Stimulated activated CD8-positive, alpha-beta memory T cell treated with anti-CD3 and anti-CD28 coated beads, Interleukin-7, amount 100 ng/mL, for 24 hours (primary cell): ENCODE measurements around the gene CXCL16.
A peak's percentile ranks its signal among the peaks of the same experiment; 100 is the strongest.
"Not testable (repeated sequence)": the region's sequence is repeated elsewhere in the genome, so short reads cannot be mapped to it uniquely, and the experiment has no call there.

ENCODE experiments used
- DNase-seq: peaks from one replicate; pipeline ENCODE4 v3.0.0-alpha.2; 2020; ENCODE audit warnings: low read depth

CXCL16 gene

GRCh38 chr17:4721203-4722135 lies 18.3 kb downstream of the CXCL16 start:
- DNase-seq: no peak

DNA sequence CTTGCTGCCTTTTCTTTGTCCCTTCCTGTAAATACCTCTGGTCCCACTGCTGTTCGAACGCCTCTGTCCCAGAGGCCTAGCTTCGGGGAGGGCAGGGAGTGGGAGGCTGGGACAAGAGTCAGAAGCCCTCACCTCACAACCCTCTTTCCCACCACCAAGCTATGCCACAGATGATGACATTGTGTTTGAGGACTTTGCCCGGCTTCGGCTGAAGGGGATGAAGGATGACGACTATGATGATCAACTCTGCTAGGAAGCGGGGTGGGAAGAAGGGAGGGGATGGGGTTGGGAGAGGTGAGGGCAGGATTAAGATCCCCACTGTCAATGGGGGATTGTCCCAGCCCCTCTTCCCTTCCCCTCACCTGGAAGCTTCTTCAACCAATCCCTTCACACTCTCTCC lies 18.9 kb downstream of the CXCL16 start:
- DNase-seq: no peak

- no peak for DNase-seq
These were observed 20.0 kb downstream of the CXCL16 start for GRCh38 chr17:4719684-4720221.

GRCh38 chr17:4719146-4719545 lies 20.6 kb downstream of the CXCL16 start:
- DNase-seq: no peak

DNA sequence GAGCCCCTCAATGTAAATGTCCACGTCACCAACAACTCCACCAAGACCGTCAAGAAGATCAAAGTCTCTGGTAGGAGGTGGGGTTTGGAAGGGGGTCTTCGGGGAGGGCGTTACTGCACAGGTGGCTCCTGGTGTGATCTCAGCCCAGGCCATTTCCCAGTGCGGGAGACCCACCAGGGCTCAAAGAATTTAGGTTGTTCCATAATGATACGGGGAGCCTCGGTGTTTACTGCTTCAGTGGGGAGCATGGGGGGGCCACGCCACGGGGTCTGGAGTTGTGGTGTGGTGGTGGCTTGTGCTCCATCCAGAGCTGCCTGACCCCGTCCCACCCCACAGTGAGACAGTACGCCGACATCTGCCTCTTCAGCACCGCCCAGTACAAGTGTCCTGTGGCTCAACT lies 21.5 kb downstream of the CXCL16 start:
- DNase-seq: no peak

- DNase-seq: no peak
These were observed 21.9 kb downstream of the CXCL16 start for GRCh38 chr17:4717791-4718190.

GRCh38 chr17:4716081-4716480 lies 23.6 kb downstream of the CXCL16 start:
- no peak for DNase-seq

GRCh38 chr17:4715063-4715744 lies 24.5 kb downstream of the CXCL16 start:
- no peak for DNase-seq

GRCh38 chr17:4714340-4715062 lies 25.2 kb downstream of the CXCL16 start:
- DNase-seq: not testable (repeated sequence)

DNA sequence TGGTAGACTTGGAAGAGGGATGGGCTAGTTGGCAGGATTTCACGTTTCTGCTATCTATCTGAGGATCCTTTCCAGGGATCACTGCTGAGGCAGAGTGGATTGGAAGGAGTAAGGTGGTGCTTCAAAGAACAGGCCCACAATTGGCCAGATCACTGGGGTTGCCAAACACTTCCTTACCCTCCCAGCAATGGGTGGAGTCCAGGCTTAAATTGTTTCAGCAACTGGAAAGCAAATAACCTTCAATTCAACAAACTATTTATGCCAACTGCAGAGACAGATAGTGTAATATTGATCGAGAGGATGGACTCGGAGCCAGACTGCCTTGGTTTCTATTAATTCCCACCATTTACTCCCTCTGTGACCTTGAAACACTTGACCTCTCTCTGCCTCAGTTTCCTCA lies 27.2 kb downstream of the CXCL16 start:
- DNase-seq: no peak

DNA sequence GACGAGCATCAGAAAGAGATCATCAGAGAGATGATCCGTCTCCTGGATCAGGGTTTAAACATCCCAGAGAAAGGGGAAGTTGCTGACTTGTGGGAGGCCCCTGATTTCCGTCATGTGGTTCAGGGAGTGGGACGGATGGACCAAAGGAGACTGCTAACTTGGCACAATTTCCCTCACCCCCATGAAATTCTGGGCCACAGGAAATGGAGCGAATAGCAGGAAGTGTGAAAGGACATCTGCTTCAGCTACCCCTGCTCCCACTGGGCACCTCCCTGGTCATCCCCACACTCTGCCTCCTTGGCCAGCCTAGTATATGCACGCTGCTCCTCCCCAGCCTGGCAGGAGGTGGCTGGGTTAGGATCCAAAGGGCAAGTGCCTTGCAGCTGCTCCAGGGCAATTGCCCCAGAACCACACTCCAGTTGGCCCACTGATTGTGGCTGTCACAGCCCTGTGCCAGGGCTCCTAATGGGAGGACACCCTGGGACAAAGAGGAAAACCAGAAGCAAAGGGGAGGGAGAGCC lies 28.0 kb downstream of the CXCL16 start:
- DNase-seq: no peak

DNA sequence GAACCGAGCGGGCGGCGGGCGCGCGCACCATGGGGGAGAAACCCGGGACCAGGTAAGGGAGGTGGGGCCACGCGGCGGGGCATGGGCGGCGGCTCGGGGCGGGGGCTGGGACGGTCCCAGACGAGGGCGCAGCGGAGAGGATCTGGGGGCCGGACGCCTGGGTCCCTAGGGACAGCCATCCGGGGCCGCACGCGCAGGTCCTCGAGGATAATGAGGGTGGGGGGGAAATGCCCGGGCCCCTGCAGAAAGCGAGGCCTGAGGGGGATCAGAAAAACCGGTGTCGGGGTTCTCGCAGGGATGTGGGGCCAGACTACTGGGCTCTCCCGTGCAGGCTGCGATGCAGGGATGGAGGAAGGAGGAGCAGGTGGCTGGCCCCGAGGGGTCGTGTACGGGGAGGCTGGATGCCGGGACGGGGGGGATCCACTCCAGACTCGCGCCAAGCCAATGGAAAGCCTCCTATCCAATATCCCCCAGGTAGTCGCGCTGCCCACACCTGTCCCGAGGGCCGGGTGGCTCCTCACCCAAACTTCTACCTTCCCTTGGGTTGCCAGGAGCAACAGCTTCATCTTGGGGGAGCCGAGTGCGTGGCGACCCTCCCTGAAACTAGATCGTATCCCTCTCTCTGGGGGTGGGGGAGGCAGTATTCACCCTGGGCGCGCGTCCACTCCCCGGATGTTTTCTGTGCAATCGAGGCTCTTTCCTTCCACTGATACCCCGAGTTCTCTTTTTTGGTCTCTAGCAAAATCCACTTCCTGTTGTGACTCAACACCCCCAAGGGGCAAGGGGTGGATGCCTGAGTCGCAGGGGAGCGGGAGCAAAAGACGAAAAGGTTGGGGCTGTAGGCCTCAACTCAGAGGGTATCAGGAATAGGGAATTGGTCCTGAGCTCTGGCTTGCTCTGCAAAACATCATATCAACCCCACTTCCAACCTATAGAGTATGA lies 28.8 kb downstream of the CXCL16 start:
- no peak for DNase-seq

GRCh38 chr17:4709794-4710692 lies 29.7 kb downstream of the CXCL16 start, which contains the start of gene ARRB2:
ARRB2 (plus strand) TSS chr17:4710632; CDS start chr17:4710722, 90 bp downstream.
- DNase-seq: peak; percentile 94

DNA sequence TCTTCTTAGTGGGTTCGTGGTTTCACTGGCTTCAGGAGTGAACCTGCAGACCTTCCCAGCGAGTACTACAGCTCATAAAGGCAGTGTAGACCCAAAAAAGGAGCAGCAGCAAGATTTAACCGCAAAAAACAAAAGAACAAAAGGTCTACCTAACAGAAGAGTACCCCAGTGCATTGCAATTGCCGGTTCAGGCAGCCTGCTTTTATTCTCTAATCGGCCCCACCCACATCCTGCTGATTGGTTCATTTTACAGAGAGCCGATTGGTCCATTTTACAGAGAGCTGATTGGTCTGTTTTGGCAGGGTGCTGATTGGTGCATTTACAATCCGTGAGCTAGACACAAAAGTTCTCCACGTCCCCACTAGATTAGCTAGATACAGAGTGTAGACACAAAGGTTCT lies 31.3 kb downstream of the CXCL16 start:
- DNase-seq: no peak

- DNase-seq: no peak
These were observed 33.6 kb downstream of the CXCL16 start for GRCh38 chr17:4706121-4706520.

DNA sequence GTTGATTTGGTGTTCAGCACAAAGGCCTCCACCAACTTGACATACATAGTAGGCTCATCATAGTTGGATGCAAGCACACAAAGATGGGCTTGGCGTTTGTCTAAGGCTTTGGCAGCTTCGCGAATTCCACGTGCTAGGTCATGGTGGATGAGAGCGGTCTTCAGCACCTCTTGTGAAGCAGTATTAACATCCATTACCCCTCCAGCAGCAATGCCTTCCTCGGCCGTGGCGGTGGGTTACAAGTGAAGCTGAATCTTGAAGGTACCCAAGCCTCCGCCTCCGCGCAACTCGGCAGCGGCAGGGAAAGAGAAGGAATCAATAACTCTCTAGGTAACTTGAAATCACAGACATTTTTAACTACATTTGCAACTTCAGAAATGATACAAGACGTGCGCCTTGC lies 34.7 kb downstream of the CXCL16 start:
- DNase-seq: no peak

DNA sequence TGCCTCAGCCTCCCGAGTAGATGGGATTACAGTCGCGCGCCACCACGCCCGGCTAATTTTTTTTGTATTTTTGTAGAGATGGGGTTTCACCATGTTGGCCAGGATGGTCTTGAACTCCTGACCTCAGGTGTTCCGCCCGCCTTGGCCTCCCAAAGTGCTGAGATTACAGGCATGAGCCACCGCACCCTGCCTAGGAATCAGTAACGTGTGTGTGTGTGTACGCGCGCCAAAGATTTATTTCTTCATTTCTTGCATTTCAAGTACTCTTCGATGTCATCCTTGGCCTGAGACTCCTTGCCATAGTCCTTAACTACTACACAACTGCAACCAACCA lies 35.2 kb downstream of the CXCL16 start:
- DNase-seq: not testable (repeated sequence)

- no peak for DNase-seq
These were observed 36.4 kb downstream of the CXCL16 start for GRCh38 chr17:4703330-4703691.

DNA sequence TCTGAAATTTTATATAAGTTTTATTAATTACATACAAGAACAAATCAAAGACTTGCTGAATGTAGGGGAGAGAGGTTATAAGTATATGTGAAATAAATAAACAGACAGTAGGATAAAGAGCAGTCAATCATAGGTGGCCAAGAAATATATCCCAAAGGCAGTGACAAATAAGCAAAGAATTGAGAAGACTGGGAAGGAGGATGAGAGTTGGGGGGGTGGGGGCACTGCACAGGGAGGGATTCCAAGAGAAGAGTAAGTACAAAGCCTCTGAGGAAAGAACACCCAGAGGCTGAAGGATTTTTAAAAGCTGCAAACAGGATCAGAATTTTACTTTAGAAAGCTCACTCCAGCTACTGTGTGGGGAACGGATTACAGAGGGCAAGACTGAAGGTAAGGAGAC lies 38.6 kb downstream of the CXCL16 start:
- no peak for DNase-seq
